ENCODE measurements around the gene TRAPPC6A. TPM values are rescaled to one million over a fixed set of nuclear protein-coding genes. Genes with fewer than 3 reads are reported as not detected.
A peak's percentile ranks its signal among the peaks of the same experiment; 100 is the strongest.

TRAPPC6A gene
- total and polyA plus RNA-seq, 9 of the 15 experiments (the other 6 are each of a cell fraction or from before 2014, with no cell fraction given) = 0.82 to 23.6 (median 11.6) TPM

GRCh38 chr19:45162608-45163143 is 15.4 kb downstream of the TRAPPC6A start:
- DNase-seq (ENCODE audit: extremely low read depth in 1 of 4, low spot score in 3 of 4) (no peak), FAIRE-seq (no peak), ATAC-seq (no peak)
- H2AFZ ChIP-seq (ENCODE audit: low read depth, low read length) = no peak overlapping the region
- H4K20me1 ChIP-seq (replicated peaks; ENCODE audit: control insufficient read depth, insufficient read depth, low read length) = peaks cover 18% of the 10 kb centered on the region; the same call in 1 of the 2 replicates
- intact Hi-C loops (cut with micrococcal nuclease) = loop anchor here (1.0 kb wide), 1 partner anchor 25 kb away; no protein-coding TSS in a partner anchor
- H3K4me3 ChIP-seq = no peak overlapping the region
- CTCF ChIA-PET (ENCODE audit: low intra/inter-chr PET ratio) = interaction anchor here (1.3 kb wide), 1 partner anchor 86 kb away, joined by 4 read pairs; no protein-coding TSS in a partner anchor
- in situ Hi-C loops (cut with MboI) = no loop called here
- H3K27ac ChIP-seq (ENCODE audit: extremely low read depth, low read depth, low read length) = no peak overlapping the region
- no peak overlapping the region for H3K4me2 ChIP-seq (ENCODE audit: insufficient read depth, low read length)
- no peaks in the 10 kb centered on the region for H3K9me1 ChIP-seq (ENCODE audit: control insufficient read depth, insufficient read depth, low read length)
- peak overlapping the region in 1 of 2 experiments; percentile 55; a peak in 1 of 4 replicates for H3K9ac ChIP-seq (ENCODE audit: insufficient read depth in 1 of 2, low read depth in 2 of 2, low read length in 2 of 2)
- peaks cover 3 to 70% of the 10 kb centered on the region in 2 experiments; a peak in 3 of 5 replicates for H3K4me1 ChIP-seq (replicated peaks in 1 of 2; ENCODE audit: control insufficient read depth in 2 of 2, insufficient read depth in 2 of 2, low read length in 2 of 2)
- no peaks in the 10 kb centered on the region for H3K79me2 ChIP-seq (ENCODE audit: control insufficient read depth, insufficient read depth, low read length)
- TF ChIP-seq HSF4 (CRISPR knock-in tag; IDR thresholded peaks at IDR 0.05; ENCODE audit: borderline replicate concordance) (no peak), CHCHD3 (CRISPR knock-in tag; IDR thresholded peaks at IDR 0.05) (no peak)
- H3K36me3 ChIP-seq (ENCODE audit: control insufficient read depth, insufficient read depth, low read length) = no peaks in the 10 kb centered on the region
- POLR2A ChIA-PET = interaction anchor here (0.7 kb wide), 1 partner anchor 10 kb away, joined by 3 read pairs; no protein-coding TSS in a partner anchor
- no peaks in the 10 kb centered on the region for H3K9me3 ChIP-seq (replicated peaks; ENCODE audit: control insufficient read depth, insufficient read depth, low read depth, low read length)
- no TSS peak for BruUV-seq (replicated peaks)
- 71% methylated on average over 16 of the region's 18 CpGs for WGBS (ENCODE audit: insufficient coverage, low coverage, missing lambda C conversion rate)
- peaks cover 6 to 26% of the 10 kb centered on the region in 2 experiments; a peak in 4 of 5 replicates for H3K27me3 ChIP-seq (ENCODE audit: control insufficient read depth in 2 of 2, insufficient read depth in 2 of 2, low read length in 2 of 2)

Measured in K562 (cell line).